Epidermal melanocyte (primary cell): Measurements from ENCODE around the gene IQGAP2.

Experiments
- DNase-seq: peaks from one replicate; pipeline ENCODE4 v3.0.0; 2011; ENCODE audit warnings: low spot score; ENCODE audit not compliant: insufficient read length

IQGAP2 gene

DNA sequence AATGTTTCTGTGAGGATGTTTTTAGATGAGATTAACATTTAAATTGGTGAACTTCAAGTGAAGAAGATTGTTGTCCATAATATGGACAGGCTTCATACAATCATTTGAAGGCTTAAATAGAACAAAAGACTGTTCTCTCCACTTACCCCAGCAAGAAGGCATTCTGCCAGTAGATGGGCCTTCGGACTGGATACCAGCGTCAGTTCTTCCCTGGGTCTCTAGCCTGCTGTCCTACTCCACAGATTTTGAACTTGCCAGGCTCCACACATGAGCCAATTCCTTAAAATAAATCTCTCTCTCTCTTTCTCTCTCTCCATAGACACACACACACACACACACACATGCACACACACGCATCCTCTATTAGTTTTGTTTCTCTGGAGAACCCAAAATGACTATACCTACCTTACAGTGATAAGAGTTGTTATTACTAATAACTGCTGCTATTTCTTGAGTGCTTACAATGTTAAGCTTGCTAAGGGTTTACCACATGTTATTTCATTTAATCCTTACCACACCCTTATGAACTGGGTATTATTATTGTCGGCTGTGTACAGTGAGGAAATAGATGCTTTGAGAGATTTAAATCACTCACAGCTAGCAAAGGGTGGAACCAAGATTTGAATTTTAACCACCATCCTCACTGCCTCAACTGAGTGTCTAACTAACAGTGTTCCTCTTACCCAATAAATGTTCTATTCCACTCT lies 19.8 kb upstream of the IQGAP2 start:
- DNase-seq = no peak

DNA sequence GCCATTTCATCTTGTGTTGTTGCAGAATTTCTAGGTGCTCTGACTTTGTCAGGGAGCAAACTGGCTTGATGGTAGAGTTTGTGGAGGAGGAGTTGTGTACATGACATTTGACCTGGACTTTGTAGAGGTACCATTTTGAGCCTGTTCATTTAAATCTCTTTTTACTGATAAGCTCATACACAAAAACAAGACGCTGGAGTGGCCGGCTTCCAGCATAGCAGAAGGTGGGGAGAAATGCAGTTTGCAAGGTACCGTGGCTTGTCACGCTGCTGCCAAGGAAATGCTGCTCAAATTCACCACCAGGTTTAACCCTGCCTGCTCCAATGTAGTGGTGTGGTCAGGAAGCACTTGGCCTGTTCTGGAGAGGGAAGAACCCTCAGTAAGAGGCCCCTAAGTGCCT lies 18.9 kb upstream of the IQGAP2 start:
- DNase-seq = no peak

DNA sequence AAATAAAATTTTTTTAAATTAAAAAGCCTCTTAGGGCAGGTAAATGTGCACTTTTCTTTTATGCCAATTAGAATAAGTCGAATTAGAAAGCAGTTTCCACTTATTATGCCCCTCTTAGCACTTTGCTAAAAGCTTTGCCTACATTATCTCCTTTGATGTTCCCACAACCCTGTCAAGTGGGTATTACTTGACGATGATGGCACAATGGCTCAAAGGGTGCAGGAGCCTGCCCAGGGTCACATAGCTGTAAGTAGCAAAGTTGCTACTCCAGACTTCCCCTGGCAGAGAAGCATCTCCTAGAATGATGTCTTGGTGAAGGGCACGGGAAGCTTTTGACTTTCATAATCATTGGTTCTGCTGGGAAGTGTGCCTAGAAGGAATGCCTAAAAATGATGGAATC lies 18.4 kb upstream of the IQGAP2 start:
- no peak for DNase-seq

DNA sequence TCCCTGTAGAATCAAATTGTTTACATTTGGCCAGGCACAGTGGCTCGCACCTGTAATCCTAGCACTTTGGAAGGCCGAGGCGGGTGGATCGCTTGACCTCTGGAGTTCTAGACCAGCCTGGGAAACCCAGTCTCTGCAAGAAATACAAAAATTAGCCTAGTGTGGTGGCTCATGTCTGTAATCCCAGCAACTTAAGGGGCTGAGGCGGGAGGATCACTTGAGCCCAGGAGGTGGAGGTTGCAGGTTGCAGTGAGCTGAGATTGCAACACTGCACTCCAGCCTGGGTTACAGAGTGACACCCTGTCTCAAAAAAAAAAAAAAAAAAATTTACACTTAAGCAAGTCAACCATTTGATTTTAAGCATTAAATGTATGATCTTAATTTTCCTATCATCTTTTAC lies 17.5 kb upstream of the IQGAP2 start:
- DNase-seq = no peak

DNA sequence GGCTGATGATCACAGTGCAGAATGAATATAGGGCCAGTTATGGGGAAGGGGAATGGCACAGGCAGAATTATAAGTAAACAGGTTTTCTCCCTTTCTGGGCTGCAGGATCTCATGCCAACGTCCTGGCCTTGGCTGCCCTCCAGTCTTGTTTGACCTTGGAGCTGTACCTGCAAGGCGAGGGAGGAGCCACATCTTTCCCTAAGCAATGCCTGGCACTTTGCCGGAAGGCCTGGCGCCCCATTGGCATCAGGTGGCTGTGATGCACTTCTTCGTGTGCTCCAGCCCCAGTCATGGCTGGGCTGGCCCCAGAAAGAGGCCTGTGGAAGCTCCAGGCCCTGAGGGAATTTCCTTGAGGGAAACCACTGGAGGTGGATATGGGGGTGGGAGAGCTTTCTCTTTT lies 16.7 kb upstream of the IQGAP2 start:
- no peak for DNase-seq

DNA sequence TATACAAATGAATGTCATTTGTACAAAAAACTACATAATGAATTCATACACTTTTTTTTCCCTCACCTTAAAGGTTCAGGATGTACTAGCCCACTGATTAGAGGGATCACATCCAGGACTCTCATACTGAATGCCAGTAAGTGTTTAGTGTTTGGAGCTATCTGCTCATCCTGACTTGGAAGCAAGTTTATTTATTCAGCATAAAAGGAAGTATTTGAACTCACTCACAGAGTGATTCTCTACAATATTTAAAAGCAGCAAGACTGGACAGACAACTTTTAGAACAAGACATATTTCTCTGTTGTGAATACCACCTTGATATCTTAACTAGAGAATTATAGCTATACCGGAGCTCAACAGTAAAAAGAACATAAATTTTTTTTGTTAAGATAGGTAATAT lies 14.8 kb upstream of the IQGAP2 start:
- DNase-seq = no peak

DNA sequence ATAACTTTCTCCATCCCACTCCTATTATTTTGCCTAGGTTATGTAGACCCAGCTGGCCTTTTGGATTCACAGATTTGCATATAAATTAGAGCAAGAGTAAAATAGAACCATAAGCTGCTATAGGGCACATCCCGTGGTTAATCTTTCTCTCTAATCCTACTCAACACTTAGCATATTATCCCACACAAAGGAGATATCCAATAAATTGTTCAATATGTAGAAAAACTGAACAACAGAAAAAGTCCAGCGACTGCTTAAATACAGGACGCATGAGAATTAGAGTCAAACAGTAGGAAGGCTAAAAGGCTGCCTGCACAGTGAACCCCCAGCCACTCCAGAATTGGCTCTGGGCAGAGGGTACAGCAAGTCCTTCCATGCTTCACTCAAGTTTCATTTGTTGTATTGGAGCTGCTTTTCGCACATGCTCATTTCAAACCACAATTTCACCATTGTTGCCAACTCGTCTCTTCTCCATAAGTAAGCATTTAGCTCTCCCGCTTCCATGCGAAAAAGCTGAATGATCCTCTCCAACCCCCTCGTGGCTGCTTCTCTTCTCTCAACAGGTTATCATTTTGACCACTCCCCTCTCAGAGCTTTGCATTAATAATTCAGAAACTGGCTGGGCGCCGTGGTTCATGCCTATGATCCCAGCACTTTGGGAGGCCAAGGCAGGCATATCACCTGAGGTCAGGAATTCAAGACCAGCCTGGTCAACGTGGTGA lies 14.1 kb upstream of the IQGAP2 start:
- no peak for DNase-seq

DNA sequence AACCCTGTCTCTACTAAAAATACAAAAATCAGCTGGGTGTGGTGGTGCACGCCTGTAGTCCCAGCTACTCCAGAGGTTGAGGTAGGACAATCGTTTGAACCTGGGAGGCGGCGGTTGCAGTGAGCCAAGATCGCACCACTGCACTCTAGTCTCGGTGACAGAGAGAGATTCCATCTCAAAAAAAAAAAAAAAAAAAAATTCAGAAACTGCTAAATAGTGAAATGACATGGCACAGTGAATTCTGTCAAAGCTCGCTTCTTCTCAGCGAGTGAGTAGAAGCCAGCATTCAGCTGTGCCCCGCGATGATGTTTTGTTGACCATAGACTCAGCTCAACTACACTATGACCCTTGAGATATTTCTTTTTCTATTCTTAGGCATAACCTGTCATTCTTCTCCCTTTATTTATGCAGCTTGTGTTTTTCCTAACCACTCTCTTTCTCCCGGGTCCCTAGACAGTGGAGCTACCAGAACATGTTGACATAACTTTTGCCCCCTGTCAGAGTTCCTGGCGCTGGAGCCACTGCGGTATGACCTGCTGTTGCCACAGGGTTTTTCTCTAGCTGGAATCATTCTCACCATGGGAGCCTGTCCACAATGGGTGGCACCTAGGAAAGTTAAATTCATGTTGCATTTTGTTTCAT lies 13.5 kb upstream of the IQGAP2 start:
- DNase-seq = no peak

DNA sequence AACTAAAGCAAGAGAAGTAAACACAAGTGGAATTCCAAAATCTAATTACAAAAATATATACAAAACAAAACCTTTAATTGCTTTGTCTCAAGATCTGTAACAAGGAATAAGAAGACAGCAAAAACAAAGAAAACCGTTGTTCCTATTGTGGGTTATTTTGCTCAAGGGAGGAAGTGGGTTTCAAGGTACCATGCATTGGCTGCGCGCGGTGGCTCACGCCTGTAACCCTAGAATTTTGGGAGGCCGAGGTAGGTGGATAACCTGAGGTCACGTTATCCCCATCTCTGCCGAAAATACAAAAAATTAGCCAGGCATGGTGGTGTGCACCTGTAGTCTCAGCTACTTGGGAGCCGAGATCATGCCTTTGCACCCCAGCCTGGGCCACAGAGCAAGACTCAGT lies 12.1 kb upstream of the IQGAP2 start:
- no peak for DNase-seq

DNA sequence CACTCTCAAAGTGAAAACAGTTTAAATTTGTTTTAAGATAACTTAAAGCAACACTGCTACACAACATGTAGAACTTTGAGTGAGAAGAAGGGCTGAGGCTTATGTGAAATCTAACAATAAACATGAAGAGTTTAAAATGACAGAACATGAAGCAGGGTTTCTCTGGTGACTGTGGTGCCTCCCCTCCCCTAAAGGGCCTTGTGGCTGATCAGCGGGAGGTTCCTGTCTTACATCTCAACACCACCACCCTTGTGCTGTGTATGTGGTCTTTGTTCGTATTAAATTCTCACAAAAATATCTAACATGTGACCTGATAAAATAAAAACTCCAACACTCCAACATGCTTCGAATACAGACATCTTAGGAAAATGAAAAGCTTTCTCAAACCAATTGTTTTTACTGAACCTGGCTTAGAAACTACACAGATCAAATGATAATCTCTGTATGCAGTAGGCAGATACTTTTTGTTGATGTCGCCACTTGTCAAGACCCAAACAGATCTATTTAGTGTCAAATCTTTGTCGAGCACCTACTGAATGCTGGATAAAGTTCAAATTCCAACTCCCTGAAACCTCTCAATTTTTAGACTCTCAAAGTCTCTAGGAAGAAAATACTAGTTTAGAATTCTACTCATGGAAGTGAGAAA lies 9.9 kb upstream of the IQGAP2 start:
- DNase-seq = no peak

DNA sequence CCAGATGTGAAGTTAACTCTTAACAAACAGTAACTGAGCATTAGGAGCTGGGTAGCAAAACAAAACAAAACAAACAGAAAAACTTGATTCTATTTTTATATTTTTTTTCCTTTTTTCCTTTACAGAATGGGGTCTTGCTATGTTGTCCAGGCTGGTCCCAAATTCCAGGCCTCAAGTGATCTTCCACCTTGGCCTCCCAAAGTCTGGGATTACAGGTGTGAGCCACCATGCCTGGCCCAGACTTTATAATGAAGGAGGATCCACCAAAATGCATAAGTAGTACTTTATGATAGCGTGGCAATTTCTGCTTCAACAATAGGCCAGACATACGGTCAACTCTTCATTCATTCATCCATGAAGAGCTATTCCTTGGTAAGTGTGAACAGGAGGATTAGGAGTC lies 5.9 kb upstream of the IQGAP2 start:
- DNase-seq = no peak

DNA sequence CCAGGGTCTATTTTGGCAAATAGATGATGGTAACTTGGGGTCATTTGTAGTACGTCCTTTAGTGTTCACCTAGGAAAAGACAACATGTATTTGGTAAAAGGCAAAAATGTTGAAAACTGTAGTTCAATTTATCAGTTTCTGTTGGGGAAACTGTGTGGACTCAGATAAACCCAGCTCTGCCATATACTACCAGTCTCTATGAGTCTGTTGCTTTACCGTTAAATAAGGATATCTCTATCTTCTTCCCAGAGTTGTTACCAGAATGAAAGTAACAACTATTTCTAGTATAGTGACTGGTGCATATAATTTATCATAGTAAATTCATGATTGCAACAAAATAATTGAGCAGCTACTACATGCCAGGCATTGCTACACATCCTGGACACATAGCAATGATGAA lies 3.8 kb upstream of the IQGAP2 start:
- DNase-seq = no peak

DNA sequence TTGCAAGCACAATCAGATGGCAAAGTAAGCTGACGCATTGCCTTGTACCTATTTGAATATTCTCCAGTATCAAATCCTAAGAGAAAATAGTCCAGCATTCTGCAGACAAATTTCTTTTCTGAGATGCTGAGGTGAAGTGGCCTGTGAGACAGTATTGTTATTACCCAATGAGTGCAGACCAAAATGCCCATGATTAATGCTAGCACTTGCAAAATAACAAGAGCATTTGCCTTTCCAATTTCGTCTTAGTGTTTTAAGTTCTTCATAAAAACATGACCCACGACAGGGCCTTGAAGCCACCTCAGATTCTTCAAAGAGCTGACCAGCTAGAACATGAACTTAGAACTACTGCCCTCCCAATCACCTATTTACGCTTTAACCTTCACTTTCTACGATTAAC lies 2.6 kb upstream of the IQGAP2 start:
- DNase-seq = no peak

DNA sequence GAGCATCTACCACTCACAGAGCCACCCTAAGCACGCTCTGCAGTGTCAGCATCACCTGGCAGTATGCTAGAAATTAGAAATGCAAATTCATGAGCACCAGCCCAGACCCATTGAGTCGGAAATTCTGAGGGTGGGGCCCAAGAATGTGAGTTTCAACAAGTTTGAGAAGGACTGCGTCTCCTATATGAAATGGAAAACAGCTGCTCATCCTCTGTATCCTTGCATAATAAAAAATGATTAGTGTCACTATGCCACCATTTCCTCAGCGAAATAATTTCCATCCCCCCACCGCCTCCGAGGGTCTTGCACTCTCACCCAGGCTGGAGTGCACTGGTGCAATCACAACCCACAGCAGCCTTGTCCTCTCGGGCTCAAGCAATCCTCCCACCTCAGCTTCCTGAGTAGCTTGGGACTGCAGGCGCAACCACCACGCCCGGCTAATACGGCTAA lies 1.3 kb upstream of the IQGAP2 start:
- no peak for DNase-seq

DNA sequence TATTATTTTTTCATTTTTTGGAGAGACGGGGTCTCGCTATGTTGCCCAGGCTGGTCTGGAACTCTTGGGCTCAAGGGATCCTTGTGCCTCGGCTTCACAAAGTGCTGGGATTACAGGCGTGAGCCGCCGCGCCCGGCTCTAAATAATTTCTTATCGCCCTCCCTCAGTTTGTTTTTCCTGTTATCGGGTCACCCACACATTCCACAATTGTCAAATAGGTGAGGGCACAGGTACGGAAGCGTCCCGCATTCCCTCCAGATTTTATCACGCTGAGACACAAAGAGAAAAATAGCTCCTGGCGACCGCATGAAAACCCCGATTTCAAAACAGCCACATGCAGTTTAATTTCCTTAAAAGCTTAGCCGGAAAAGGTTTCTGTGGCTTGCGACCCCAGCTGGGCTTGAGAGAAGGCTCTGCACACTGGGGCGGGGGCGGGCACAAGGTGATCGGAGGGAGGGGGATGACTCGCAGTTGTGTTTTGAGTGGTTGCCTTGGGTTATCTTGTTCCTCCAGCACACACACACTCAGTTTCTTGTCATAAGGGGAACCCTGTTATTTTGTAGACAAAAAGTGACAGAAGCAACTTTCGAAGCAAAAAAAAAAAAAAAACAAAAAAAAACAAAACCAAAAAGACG lies 717 bp upstream of the IQGAP2 start:
- DNase-seq = no peak

DNA sequence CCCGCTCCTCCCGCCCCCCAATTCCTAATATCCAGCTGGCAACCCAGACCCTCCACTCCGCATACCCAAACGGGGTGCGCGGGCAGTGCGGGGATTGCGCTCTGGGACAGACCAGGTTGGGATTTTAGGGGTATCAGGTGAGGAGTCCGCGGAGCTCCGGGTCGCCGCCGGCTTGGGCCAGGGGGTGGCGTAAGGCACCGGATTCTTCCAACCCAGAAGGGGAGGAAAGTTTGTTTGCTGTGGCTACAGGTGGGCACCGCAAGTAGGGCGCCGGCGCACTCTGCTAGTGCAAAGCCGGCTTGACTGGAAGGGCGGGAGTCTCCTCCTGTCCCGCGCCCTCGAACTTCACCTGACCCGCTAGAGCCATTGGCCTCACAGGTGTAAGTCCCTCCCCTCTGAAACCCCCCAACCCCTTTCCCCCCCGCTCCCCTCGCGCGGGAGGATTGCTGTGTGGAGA lies 709 bp downstream of the IQGAP2 start:
- no peak for DNase-seq

DNA sequence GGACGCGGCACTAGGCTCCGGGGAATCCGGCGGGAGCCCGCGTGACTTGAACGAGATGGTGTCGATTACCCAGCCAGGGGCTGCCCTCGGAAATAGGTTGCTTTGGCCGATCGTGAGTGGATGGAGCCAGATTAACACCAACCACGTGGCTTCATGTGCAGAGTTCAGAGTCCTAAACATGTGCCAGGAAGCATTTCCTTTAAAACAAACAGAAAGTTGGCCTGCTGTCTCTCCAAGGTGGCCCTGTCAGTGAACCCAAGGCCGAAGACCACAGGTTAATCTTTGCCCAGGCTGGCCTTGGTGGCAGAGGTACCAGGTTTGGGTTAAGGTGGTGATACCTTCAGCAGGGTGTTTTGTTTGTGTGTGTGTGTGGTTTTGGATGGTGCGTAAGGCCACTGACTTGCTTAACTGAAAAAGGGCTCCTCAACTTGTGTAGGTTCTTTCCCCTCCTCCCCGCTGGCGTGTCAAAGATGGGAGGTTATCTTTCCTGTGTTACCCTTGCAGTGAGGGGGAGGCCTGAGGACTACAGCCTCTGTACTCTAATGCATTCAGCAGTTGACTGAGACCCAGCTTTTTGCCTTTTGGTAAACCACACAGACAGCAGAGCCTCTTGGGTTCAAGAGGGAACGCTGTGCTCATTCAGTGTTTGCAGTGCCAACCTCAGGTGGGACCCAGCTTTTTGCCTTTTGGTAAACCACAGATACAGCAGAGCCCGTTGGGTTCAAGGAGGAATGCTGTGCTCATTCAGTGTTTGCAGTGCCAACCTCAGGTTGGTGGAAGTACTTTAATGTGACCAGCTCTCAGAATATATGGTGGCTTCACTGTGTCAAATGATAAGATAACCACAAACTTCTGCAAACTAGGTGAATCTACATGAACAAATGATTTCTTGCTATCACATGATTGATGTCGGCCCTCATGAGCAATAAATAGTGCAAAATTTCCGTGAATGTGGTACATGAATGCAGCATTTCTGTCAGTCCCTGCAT lies 1.4 kb downstream of the IQGAP2 start:
- DNase-seq = no peak

DNA sequence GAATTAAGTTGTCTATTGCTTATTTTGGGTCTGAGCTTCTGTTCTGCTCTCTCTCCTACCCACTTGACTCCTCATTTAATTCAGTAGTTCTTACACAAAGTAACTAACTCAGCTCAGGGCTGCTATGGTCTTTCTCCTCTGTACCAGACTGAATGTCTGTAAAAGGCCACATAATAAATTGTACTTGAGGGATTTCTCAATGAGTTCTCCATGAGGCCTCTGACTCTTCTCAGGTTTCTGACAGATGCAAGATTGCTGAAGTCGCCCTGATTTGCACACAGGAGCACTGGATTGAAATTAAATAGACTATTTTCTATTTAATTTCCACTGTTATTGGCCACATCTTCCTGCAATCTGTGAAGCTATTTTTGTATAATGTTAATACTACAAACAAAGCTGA lies 2.9 kb downstream of the IQGAP2 start:
- no peak for DNase-seq

DNA sequence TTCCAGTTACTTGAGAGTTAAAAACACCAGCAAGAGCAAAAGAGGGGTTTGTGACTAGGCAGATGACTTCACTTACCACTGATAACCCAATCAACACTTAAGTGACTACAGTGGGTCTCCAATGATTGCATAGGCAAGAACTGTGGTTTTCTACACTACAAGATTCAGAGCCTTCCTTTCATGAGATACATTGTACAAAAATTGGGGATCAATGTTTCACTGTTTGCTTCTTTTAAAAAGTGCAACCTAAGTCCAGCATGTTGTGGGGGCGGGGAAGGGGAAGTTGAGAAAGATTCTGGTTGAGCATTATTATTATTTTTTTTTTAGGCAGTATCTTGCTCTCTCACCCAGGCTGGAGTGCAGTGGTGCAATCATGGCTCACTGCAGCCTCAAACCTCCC lies 3.6 kb downstream of the IQGAP2 start:
- no peak for DNase-seq

DNA sequence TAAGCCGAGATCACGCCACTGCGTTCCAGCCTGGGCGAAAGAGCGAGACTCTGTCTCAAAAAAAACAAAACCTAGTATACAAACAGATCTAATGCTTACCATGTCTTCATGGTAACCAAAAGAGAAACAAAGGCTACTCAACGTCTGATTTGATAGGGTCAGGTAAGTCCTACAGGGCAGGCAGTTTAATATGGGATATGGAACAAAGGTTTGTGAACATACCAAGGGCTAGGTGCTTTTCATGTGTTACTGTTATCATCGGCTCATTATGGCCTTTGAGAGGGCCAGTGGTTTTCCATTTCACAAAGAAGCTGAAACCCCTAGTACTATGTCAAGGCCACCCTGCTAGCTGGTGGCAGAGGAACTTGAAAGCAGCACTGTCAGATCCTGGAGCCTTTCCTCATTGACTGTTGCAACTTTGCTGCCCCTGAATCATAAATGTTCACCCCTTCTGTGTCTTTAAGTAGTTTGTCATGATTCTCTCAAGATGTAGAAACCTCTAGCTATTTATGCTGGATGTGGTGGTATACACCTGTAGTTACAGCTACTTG lies 5.1 kb downstream of the IQGAP2 start:
- no peak for DNase-seq
